Testis (tissue), 3 donors: ENCODE data around the gene RPAIN. TPM values are rescaled to one million over a fixed set of nuclear protein-coding genes. Genes with fewer than 3 reads are reported as not detected.

ENCODE experiments used
- DNase-seq: peaks from one replicate; pipeline ENCODE4 v3.0.0-alpha.2; 2019
- H3K27ac ChIP-seq, 2 donors: fragments of 200-600 bp; sonication (generic); one replicate each; pipeline ENCODE4 v1.5.1; 2019
- H3K27me3 ChIP-seq: fragments of 200-600 bp; sonication (generic); one replicate; pipeline ENCODE4 v1.5.1; 2019
- H3K36me3 ChIP-seq: fragments of 200-600 bp; sonication (generic); one replicate; pipeline ENCODE4 v1.5.1; 2017; ENCODE audit warnings: low read depth; ENCODE audit errors: missing control alignments
- H3K4me1 ChIP-seq: fragments of 200-600 bp; sonication (generic); one replicate; pipeline ENCODE4 v1.5.1; 2019
- H3K4me3 ChIP-seq, 2 donors: fragments of 200-600 bp; sonication (generic); one replicate each; pipeline ENCODE4 v1.5.1; 2017 to 2019
- H3K9me3 ChIP-seq: fragments of 200-600 bp; sonication (generic); one replicate; pipeline ENCODE4 v1.5.1; 2017
- CTCF ChIP-seq, 3 experiments: fragments of 450-650 bp in 2 of 3; fragments of 200-600 bp in 1 of 3; sonication (generic) in 1 of 3; IDR thresholded peaks; one replicate each; pipeline ENCODE4 v1.5.1; 2016 to 2019; ENCODE audit warnings: antibody characterized with exemption in 3 of 3, mild to moderate bottlenecking in 2 of 3, moderate library complexity in 1 of 3
- POLR2A ChIP-seq: fragments of 450-650 bp; IDR thresholded peaks from one replicate; pipeline ENCODE4 v1.6.1; 2017; ENCODE audit warnings: antibody characterized with exemption, mild to moderate bottlenecking, moderate library complexity
- WGBS, 2 donors: methylation state at CpG; one replicate each; pipeline ENCODE4 v1.1.5; 2018; 5-methylcytosine and 5-hydroxymethylcytosine counted together
- intact Hi-C: fragments of 100-400 bp; cut with DNase I; formaldehyde crosslinking; loops from one replicate; pipeline ENCODE4 v1.15.1; 2023; ENCODE audit warnings: low total_unique reads
- polyA plus RNA-seq: library from polyadenylated mRNA; stranded (reverse); fragments of 350-450 nt; fragmentation: Illumina TruSeq; extraction: RNeasy Lipid Tissue Mini Kit (QIAGEN cat#74804); gene quantifications from one replicate; pipeline ENCODE4 v1.2.3, GENCODE V29; 2014; ENCODE audit warnings: low read depth, low replicate concordance; ENCODE audit not compliant: insufficient read depth
- total RNA-seq, 2 donors: library from RNA; depleted of rRNA; stranded (reverse); fragments of >200 nt; gene quantifications; one replicate each; pipeline ENCODE4 v1.2.3, GENCODE V29; 2016

Gene RPAIN
- total and polyA plus RNA-seq, 3 donors from 2014 or later, result 35.8 to 60.0 (median 52.1) TPM

- WGBS, 2 donors, result 89 to 94% methylated on average over 2 of the region's 2 CpGs
- Histone ChIP-seq H3K4me3 (no peak overlapping the region), H3K9me3 (no peaks in the 10 kb centered on the region), H3K36me3 (no peaks in the 10 kb centered on the region), H3K27ac (no peak overlapping the region), H3K27me3 (no peaks in the 10 kb centered on the region), H3K4me1 (no peaks in the 10 kb centered on the region)
- TF ChIP-seq CTCF (IDR thresholded peaks at IDR 0.05), result no peak
- TF ChIP-seq POLR2A, result no peak
- no peak for DNase-seq
- intact Hi-C loops, result no loop called here
These were observed 23.4 kb upstream of the RPAIN start for GRCh38 chr17:5396612-5397011.

GRCh38 chr17:5399767-5400166 is 20.2 kb upstream of the RPAIN start:
- intact Hi-C loops, result no loop called here
- H3K27ac ChIP-seq, result no peak overlapping the region
- H3K4me1 ChIP-seq, result no peaks in the 10 kb centered on the region
- DNase-seq, result no peak
- WGBS, 2 donors, result 83% methylated on average over 6 of the region's 6 CpGs
- H3K9me3 ChIP-seq, result no peaks in the 10 kb centered on the region
- H3K27me3 ChIP-seq, result no peaks in the 10 kb centered on the region
- no peaks in the 10 kb centered on the region for H3K36me3 ChIP-seq
- H3K4me3 ChIP-seq, result no peak overlapping the region
- TF ChIP-seq POLR2A (no peak), CTCF (IDR thresholded peaks at IDR 0.05) (no peak)

GRCh38 chr17:5405400-5405799 is 14.6 kb upstream of the RPAIN start:
- no peak for DNase-seq
- no peak for TF ChIP-seq CTCF (IDR thresholded peaks at IDR 0.05)
- no peak for TF ChIP-seq POLR2A
- Histone ChIP-seq H3K9me3 (no peaks in the 10 kb centered on the region), H3K4me3 (no peak overlapping the region), H3K27me3 (no peaks in the 10 kb centered on the region), H3K36me3 (no peaks in the 10 kb centered on the region), H3K27ac (no peak overlapping the region), H3K4me1 (no peaks in the 10 kb centered on the region)
- WGBS, 2 donors, result 78 to 85% methylated on average over 4 of the region's 4 CpGs
- intact Hi-C loops, result no loop called here

GRCh38 chr17:5408186-5408585 is 11.8 kb upstream of the RPAIN start:
- H3K27me3 ChIP-seq, result no peaks in the 10 kb centered on the region
- no peaks in the 10 kb centered on the region for H3K36me3 ChIP-seq
- H3K4me1 ChIP-seq, result no peaks in the 10 kb centered on the region
- H3K9me3 ChIP-seq, result no peaks in the 10 kb centered on the region
- intact Hi-C loops, result no loop called here
- H3K27ac ChIP-seq, result no peak overlapping the region
- TF ChIP-seq CTCF (IDR thresholded peaks at IDR 0.05), result no peak
- TF ChIP-seq POLR2A, result no peak
- WGBS, 2 donors, result 82 to 88% methylated on average over 5 of the region's 5 CpGs
- H3K4me3 ChIP-seq, result no peak overlapping the region
- DNase-seq, result no peak

GRCh38 chr17:5410594-5411272 is 9.2 kb upstream of the RPAIN start:
- WGBS, 2 donors, result 91 to 95% methylated on average over 7 of the region's 7 CpGs
- no peak for DNase-seq
- Histone ChIP-seq H3K27me3 (no peaks in the 10 kb centered on the region), H3K27ac (no peak overlapping the region), H3K9me3 (no peaks in the 10 kb centered on the region), H3K4me1 (no peaks in the 10 kb centered on the region), H3K4me3 (no peak overlapping the region), H3K36me3 (no peaks in the 10 kb centered on the region)
- TF ChIP-seq CTCF (IDR thresholded peaks at IDR 0.05) (no peak), POLR2A (no peak)
- intact Hi-C loops, result no loop called here
